ENCODE results near the gene PPWD1.
"Not testable (repeated sequence)": the region's sequence is repeated elsewhere in the genome, so short reads cannot be mapped to it uniquely, and the experiment has no call there.

Gene PPWD1

DNA sequence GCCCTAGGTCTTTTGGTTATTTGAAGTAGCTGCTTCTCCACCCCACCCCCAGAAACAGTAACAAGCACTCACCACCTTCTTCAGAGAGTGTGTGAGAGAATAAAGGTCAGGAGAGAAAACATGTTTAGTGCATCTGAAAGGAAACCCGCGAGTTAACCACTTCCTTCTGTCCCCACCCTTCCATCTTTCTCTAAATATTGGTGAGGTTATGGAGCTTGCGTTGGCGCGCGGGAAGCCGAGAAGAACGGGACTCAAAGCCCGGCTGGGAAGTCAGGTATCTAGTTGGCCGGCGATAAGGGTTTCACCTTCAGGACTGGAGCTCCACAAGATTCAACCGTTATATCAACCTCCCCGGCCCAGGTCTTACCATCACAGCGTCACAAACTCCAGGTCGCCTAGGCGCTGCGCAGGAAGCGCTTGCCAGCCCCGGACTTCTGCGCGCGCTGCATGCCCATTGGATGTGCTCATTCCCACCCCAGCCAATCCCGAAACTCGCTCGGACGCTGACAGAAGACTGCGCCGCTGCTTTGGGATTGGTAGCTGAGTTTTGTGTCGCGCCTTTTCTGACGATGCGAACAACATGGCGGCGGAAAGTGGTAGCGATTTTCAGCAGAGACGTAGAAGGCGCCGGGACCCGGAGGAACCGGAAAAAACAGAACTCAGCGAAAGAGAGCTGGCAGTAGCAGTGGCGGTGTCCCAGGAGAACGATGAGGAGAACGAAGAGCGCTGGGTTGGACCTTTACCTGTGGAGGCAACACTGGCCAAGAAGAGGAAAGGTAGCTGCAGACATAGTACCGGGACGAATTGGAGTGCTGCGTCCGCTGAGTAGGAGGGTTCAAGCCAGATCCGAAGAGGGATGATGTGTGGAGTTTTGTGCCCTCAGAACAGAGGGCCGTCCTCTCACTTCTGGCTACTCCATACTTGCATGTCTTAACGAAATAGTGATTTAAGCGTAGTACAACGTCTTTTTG, at the start of gene PPWD1, which contains the start of gene CENPK:
TSS of gene PPWD1 (plus strand) at position 566 of the 971 bp plus-strand sequence. CDS start at position 581, 15 bp downstream.
TSS of gene CENPK (minus strand) at position 438 of the 971 bp plus-strand sequence. CDS start 8,261 bp downstream, outside the sequence.
- peak; percentile 57 for DNase-seq (ENCODE audit: low spot score)

DNA sequence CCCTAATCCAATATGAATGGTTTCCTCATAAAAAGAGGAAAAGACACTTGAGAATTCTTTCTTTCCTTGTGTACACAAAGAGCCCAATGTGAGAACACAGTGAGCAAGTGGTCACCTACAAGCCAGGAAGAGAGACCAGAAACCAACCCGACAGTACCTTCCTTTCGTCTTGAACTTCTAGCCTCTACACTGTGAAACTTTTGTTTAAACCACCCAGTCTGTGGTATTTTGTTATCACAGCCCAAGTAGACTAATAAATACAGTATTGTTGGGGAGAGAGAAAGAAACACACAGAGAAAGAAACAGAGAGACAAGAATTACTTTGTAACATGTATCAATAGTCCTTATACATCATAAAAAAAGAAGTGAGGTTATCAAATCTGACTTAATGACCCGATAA, 37.4 kb upstream of the PPWD1 start:
- no peak for DNase-seq (ENCODE audit: low spot score)

DNA sequence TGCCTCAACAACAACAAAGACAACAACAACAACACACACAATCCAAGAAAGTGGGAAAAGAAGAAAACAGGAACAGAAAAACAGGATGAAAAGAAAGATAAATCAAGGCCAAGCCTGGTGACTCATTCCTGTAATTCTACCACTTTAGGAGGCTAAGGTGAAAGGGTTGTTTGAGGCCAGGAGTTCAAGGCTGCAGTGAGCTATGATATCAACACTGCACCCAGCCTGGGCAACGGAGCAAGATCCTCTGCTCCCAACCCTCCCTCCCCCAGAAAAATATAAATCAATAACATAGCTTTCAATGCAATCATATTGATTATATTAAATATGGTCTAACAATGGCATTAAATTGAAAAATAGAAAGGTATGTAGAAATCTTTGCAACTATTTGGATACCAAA, 32.2 kb upstream of the PPWD1 start:
- no peak for DNase-seq (ENCODE audit: low spot score)

DNA sequence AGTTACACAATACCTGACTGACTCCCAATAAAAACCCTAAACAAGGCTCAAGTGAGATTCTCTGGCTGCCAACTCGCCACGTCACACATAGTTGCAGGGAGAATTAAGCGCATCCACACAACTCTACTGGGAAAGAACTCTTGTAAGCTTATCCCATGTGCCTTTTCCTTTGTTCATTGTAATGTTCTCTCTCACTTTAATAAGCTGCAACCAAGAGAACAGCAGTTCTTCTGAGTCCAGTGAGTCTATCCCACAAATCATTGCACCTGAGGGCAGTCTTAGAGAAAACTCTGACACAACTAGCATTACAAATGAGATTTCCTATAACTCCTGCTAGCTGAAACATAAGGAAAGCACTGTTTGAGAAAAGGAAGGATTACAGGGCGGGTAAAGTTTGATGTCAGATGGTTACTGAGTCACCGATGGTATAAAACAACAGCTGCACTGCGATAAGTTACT, 27.5 kb upstream of the PPWD1 start:
- DNase-seq (ENCODE audit: low spot score) = no peak

DNA sequence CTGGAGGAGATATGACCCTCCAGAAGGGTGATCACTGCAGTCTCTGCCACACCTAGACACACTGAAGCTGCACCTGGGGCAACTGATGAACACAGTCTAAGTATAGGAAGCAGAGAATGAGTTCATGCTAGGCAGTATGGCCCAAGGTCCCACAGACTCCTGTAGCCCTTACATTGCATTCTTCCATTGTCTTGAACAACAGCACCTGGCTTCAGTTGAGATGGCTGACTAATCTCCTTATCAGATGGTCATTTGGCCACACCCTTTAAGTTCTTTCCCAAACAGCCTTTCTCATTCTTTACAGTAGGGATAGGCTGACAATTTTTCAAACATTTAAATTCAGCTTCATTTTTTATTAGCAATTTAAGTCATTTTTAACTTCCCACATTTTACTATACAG, 23.3 kb upstream of the PPWD1 start:
- no peak for DNase-seq (ENCODE audit: low spot score)

DNA sequence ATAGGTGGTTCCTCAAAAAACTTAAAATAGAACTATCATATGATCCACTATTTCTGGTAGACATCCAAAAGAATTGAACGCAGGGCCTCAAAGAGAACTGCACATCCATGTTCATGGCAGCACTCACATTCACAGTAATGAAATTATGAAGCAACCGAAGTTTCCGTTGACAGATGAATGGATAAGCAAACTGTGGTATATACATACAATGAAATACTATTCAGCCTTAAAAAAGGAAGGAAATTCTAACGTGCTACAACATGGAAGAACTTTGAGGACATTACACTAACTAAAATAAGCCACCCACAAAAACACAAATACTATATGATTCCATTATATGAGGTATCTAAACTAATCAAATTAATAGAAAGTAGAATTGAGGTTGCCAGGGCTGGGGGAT, 18.6 kb upstream of the PPWD1 start:
- no peak for DNase-seq (ENCODE audit: low spot score)

DNA sequence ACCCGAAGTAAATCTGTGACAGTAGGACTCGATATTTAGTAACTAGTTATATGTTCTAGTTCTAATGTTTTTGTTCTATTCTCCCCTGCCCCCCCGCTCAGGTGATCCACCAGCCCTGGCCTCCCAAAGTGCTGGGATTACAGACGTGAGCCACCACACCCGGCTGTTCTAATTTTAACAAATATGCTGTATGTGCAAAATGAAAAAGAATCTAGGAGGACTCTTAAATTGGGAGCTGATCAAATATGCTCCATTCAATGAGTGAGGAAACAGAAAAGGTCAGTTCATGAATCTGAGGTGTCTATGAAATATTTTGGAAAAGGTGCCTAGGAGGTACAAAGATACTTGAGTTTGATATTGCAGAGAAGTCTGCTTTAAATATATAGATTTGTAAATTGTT, 17.0 kb upstream of the PPWD1 start:
- no peak for DNase-seq (ENCODE audit: low spot score)

DNA sequence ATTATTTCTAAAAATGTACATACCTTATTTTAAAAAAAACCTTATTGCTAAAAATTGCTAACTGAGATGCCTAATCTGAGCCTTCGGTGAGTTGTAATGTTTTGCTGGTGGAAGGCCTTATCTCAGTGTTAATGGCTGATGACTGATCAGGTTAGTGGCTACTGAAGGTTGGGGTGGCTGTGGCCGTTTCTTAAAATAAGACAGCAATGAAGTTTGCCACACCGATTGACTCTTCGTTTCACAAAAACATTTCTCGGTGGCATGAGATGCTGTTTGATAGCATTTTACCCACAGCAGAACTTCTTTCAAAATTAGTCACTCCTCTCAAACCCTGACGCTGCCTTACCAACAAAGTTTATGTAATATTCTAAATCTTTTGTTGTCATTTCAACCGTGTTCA, 14.8 kb upstream of the PPWD1 start:
- no peak for DNase-seq (ENCODE audit: low spot score)

DNA sequence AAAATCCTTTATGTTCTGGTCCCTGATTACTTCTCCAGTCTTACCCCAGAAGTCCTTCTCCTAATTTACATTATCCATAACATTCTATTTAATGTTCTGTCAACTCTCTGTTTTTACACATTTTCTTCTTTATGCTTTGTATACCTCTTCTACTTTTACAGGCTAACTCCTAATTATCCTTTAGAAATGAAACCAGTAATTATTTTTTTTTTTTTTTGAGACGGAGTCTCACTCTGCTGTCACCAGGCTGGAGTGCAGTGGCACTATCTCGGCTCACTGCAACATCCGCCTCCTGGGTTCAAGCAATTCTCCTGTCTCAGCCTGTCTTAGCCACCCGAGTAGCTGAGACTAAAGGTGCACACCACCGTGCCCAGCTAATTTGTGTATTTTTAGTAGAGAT, 9.2 kb upstream of the PPWD1 start:
- no peak for DNase-seq (ENCODE audit: low spot score)

DNA sequence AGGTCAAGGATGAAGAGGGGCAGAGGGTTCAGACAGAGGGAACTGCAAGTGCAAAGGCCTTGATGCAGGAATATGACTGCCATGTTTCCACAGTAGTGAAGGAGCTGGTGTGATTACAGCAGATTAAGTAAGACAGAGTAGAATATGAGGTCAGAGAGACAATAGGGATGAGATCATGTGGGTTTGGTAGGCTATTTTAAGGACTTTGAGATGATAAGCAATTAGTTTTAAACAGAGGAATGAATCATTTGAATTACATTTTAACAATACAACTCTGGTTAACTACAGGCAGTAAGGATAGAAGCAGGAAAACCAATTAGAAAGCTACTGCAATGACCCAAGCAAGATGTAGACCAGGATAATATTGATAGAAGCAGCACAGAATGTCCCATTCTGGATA, 7.8 kb upstream of the PPWD1 start:
- no peak for DNase-seq (ENCODE audit: low spot score)

DNA sequence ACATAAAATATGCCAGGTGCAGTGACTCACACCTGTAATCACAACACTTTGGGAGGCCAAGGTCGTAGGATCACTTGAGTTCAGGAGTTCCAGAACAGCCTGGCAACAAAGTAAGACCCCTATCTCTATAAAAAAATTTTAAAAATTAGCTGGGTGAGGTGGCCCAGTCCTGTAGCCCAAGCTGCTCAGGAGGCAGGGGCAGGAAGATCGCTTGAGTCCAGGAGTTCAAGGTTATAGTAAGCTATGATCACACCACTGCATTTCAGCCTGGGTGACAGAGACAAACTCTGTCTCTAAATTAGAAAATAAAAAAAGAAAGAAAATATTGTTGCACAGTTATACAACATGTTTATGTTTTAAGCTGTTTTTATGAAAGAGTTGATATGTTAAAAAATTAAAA, 6.9 kb upstream of the PPWD1 start:
- DNase-seq (ENCODE audit: low spot score) = no peak

DNA sequence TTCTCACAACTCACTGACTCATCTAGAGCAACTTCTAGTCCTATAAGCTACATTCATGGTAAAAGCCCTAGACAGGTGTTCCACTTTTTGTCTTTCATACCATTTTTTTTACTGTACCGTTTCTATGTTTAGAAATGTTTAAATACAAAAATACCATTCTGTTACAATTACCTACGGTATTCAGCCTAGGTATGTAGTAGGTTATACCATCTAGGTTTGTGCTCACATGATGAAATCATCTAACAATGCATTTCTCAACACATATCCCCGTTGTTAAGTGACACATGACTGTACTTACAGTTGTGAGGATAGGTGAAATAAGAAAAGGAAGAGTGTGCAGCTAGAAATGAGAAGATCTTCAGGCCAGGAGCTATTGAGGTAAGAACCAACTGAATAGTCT, 6.4 kb upstream of the PPWD1 start:
- DNase-seq (ENCODE audit: low spot score) = no peak

DNA sequence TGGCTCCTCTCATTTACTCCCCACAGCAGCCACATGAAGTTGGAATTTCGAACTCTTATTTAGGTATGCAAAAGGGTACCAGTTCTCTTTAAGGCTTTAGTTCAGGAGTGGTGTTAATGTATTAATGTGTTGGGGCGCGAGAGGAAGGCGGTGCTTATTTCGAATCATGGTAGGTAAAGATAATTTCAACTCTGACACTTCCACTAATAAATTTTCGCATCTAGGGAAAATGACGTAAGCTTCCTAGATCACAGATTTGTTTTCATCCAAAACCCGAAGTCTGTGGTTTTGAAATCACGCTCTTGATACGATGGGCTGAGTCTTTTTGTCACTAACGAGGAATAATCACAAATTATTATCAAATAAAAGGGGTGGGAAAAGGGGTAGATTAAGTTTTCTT, 681 bp downstream of the PPWD1 start:
- no peak for DNase-seq (ENCODE audit: low spot score)

DNA sequence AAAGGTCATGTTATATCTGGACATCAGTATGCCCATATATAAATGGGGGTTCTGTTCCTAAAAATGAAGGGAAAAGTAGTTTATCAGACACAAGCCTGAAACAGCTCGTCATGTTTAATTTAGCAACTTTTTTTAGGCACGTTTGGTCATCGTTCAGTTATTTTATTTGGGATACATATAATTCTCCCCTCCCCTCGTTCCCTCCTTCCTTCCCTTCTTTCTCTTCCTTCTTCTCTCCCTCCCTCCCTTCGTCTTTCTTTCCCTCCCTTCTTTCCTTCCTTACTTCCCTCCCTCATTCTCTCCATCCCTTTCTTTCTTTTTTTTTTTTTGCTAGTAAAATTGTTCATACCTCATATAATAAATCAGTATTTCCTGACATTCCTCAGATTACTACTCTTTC, 3.4 kb downstream of the PPWD1 start:
- no peak for DNase-seq (ENCODE audit: low spot score)

DNA sequence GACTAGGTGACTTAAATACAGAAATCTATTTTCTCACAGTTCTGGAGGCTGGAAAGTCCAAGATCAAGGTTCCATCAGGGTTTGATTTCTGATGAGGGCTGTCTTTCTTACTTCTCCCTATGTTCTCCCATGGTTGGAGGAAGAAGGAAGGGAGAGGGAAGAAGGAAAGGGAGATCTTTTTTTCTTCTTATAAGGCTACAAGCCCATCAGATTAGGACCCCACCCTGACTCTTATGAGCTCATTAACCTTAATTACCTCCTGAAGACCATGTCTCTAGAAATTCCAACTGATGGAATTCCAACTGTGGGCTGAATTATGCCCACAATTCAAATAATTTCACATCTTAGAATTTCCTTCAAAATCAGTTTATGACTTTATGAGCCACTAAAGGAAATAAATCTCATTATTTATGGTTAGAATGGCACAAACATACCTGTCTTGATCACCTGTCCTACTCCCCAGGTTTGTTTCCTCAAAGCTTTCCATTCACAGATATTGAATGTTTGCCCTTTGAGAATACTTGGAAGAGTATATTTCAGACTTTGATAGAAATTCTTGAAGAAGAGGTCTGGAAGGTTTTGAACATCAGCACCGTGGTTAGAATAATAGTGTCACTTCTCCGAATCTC, 7.6 kb downstream of the PPWD1 start:
- no peak for DNase-seq (ENCODE audit: low spot score)

DNA sequence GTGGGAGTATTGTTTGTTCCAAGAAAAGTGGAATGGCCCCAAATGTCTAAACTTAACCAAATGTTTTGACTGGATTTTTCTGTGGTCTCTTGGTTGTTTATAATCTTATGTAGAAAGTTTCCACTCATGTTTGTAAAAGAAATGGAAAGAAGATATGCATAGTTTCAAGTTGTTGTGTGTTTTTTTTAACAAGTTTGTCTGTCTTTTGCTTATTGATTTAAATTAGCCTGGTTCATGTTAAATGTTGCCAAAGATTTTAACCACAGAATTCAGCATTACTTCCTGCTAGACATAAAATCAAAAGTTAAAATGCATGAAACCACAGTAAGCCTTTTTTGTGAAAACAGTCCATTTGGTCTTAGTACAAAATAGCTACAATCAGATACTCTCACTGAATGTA, 14.0 kb downstream of the PPWD1 start:
- DNase-seq (ENCODE audit: low spot score) = no peak

DNA sequence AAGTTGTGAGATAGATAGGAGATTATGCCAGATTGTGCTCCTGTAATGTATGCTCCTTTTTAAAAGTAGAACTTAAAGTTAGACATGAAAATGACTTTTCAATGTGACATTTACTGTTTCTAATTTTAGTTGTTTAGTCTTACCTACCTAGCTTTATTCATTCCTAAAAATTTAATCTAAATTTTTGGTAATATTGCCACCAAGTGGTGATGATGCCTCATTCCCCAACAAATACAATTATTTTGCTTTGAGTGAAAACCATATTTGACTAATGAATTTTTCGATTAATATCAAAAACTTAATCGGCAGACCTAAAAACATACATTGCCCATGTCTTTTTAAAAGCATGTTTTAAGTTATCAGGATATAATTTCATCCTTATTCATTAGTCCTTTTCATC, 25.6 kb downstream of the PPWD1 start:
- no peak for DNase-seq (ENCODE audit: low spot score)

DNA sequence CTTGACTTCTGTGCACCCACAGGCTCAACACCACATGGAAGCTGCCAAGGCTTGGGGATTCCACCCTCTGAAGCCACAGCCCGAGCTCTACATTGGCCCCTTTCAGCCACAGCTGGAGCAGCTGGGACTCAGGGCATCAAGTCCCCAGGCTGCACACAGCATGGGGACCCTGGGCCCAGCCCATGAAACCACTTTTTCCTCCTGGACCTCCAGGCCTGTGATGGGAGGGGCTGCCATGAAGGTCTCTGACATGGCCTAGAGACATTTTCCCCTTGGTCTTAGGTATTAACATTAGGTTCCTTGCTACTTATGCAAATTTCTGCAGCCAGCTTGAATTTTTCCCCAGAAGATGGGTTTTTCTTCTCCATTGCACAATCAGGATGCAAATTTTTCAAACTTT, 38.7 kb downstream of the PPWD1 start:
- DNase-seq (ENCODE audit: low spot score) = not testable (repeated sequence)

DNA sequence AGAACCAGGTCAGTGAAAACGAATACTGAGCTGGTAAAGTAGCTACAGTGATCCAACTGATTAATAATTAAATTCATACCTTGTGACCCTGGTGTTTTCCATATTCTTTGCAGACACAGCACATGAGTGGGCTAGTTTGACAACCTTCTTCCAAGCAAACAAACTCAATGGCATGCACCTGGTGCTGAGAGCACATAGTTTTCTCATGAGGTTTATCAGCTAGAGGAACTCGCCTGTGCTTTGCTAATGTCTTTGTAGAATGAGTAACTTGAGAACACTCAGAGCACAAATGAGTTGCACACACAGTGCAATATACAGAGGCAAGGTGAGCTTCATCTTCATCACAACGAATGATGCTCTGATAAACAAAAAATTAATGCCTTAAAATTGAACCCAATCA, 48.4 kb downstream of the PPWD1 start:
- DNase-seq (ENCODE audit: low spot score) = no peak

DNA sequence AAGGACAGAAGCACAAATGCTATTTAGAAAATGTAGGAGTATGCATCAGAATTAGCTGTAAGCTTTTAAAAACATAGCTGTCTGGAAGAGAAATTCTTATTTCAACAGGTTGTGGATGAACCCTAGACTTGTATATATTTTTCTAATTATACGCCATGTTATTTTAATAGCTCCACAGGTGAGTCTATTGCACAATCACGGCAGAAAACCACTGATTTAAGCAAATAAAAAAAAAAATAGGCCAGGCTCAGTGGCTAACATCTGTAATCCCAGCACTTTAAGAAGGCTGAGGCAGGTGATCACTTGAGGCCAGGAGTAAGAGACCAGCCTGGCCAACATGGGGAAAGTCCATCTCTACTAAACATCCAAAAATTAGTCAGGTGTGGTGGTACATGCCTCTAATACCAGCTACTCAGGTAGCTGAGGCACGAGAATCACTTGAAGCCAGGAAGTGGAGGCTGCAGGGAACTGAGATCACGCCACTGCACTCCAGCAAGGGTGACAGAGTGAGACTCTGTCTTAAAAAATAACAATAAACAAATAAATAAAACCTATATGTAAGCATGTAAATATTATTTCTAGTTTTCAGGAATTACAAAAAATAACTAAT, 49.3 kb downstream of the PPWD1 start:
- no peak for DNase-seq (ENCODE audit: low spot score)

DNA sequence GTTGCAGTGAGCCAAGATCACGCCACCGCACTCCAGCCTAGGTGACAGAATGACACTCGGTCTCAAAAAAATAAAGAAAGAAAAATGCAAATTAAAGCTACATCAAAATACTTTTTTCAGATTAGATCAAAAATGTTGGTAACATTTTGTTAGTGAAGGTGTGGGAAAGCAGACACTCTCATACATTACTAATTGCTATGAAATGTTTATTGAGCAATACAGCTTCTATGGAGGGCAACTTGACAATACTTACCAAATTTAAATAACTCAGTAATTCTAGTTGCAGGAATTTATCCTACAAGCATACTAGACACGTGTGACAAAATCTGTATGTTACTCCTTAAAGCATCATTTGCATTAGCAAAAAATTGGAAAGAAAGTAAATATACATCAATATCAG, 56.9 kb downstream of the PPWD1 start:
- DNase-seq (ENCODE audit: low spot score) = no peak

DNA sequence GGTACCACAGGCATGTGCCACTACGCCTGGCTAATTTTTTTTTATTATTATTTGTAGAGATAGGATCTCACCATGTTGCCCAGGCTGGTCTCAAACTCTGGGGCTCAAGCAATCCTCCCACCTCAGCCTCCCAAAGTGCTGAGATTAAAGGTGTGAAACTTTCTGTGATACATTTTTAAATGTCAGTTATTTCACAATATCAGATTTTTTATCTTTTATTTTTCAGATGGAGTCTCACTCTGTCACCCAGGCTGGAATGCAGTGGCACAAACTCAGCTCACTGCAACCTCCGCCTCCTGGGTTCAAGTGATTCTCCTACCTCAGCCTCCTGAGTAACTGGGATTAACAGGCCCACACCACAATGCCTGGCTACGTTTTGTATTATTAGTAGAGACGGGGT, 58.9 kb downstream of the PPWD1 start:
- DNase-seq (ENCODE audit: low spot score) = not testable (repeated sequence)

DNA sequence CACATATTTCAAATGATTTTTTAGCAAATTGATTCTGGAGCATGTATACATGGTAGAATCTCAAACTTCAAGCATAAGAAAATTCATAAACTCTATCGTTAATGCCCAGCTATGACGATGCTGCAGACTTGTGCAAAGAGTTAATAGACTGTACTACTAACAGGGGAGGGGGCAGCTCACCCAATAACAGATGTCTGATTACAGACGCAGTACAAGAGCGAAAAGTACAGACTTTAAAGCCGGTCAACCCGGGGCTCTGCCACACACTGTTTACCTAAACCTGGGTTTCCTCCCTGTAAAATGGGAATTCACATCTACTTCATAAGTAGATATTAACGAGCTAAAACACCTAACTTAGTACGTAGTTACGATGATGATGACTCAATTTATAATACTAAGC, 60.4 kb downstream of the PPWD1 start:
- no peak for DNase-seq (ENCODE audit: low spot score)

Data from HuH-7.5 (cell line).